Measurements from ENCODE around the gene LTK. TPM values are rescaled to one million over a fixed set of nuclear protein-coding genes. Genes with fewer than 3 reads are reported as not detected.

Gene LTK
- total and polyA plus RNA-seq, 2 donors (not counting 1 experiment from before 2014, with no cell fraction given) = 4.4 to 9.7 TPM

DNA sequence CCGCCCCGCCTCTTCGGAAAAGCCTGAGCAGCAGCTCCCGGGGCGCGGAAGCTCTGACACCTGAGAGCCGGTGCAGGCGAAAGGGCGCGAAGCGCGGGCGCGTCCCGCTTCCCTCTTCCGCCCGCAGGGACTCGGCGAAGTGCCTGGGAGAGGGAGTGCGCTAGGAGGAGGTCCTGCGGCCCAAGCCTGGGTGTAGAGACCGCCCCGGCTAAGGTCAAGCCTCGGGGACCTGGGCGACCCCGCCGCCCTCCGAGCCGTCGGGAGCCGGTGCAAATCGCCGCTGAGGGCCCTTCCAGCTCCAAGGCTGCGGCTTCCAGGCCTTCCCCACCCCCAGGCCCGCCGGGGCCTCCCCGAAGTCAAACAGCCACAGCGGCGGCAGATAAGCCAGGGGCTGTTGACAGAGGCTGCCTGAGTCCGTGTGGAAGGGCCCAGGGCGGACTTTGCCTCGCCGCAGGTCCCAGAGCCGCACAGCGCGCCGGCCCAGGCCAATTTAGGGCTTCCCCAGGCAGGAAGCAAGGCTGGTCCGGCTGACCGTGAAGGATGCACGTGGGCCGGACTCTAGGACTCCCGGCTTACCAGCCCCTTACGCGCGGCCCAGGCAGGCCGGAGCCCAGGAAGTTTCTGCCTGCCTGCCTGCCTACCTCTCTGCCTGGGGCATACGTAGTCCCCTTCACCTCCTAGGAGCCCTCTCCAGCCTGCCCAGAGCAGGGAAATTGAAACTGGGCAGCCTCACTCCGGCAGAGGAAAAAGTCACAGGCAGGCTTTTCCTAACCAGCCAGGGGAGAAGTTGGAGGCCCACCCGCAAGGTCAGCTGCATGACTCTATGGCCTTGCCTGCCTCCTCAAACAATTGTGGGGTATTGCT lies 17.7 kb downstream of the LTK start:
- Histone ChIP-seq H3K4me2 (replicated peaks; ENCODE audit: low read depth, low read length, poor library complexity, severe bottlenecking) (peak overlapping the region; percentile 100), H3K9ac (ENCODE audit: low read length) (peak overlapping the region; percentile 64), H3K9me3 (ENCODE audit: control extremely low read depth in 1 of 3, control insufficient read depth in 2 of 3, insufficient read depth in 1 of 3, low read length in 2 of 3) (peaks cover 0 to 22% (median 0%) of the 10 kb centered on the region in 3 donors), H3K79me2 (ENCODE audit: control insufficient read depth, insufficient read depth, low read length) (no peaks in the 10 kb centered on the region), H3K27me3 (replicated peaks in 1 of 4; ENCODE audit: control extremely low read depth in 1 of 4, control insufficient read depth in 3 of 4, insufficient read depth in 4 of 4, low read length in 3 of 4) (peaks cover 0 to 88% (median 48%) of the 10 kb centered on the region in 4 experiments), H3K27ac (ENCODE audit: low read length in 2 of 2) (no peak overlapping the region), H3K4me3 (ENCODE audit: control extremely low read depth in 1 of 5, extremely low read depth in 1 of 5, insufficient read depth in 1 of 5, low read depth in 2 of 5, low read length in 4 of 5) (peak overlapping the region in 4 of 5 experiments; percentile 35 to 81 (median 64)), H2AFZ (ENCODE audit: insufficient read depth, low read depth, low read length, poor library complexity, severe bottlenecking) (peak overlapping the region; percentile 93), H4K20me1 (ENCODE audit: control insufficient read depth, insufficient read depth, low read length, poor library complexity, severe bottlenecking) (peaks cover 19% of the 10 kb centered on the region), H3K36me3 (replicated peaks in 1 of 2; ENCODE audit: control extremely low read depth in 1 of 2, control insufficient read depth in 1 of 2, extremely low read depth in 1 of 2, insufficient read depth in 2 of 2, low read length in 1 of 2) (no peaks in the 10 kb centered on the region), H3K4me1 (ENCODE audit: control insufficient read depth in 2 of 2, insufficient read depth in 2 of 2, low read length in 2 of 2) (peaks cover 44 to 50% of the 10 kb centered on the region in 2 donors)
- peaks cover 53% of the 10 kb centered on the region for H3K27me3 Mint-ChIP-seq
- POLR2A ChIA-PET = interaction anchor here (0.6 kb wide), 1 partner anchor 204 kb away, joined by 3 read pairs; no protein-coding TSS in a partner anchor
- H3K27ac Mint-ChIP-seq = no peak overlapping the region
- no peaks in the 10 kb centered on the region for H3K9me3 Mint-ChIP-seq (ENCODE audit: insufficient read depth)
- H3K4me1 Mint-ChIP-seq = peaks cover 27% of the 10 kb centered on the region
- peak overlapping the region; percentile 78 for H3K4me3 Mint-ChIP-seq
- TF ChIP-seq, protein P1, sequence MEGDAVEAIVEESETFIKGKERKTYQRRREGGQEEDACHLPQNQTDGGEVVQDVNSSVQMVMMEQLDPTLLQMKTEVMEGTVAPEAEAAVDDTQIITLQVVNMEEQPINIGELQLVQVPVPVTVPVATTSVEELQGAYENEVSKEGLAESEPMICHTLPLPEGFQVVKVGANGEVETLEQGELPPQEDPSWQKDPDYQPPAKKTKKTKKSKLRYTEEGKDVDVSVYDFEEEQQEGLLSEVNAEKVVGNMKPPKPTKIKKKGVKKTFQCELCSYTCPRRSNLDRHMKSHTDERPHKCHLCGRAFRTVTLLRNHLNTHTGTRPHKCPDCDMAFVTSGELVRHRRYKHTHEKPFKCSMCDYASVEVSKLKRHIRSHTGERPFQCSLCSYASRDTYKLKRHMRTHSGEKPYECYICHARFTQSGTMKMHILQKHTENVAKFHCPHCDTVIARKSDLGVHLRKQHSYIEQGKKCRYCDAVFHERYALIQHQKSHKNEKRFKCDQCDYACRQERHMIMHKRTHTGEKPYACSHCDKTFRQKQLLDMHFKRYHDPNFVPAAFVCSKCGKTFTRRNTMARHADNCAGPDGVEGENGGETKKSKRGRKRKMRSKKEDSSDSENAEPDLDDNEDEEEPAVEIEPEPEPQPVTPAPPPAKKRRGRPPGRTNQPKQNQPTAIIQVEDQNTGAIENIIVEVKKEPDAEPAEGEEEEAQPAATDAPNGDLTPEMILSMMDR (IDR thresholded peaks at IDR 0.05) = no peak
- no peak for TF ChIP-seq EZH2 (IDR thresholded peaks at IDR 0.05; ENCODE audit: borderline replicate concordance, insufficient read depth, low read depth, low read length, poor library complexity, severe bottlenecking)
- CTCF ChIA-PET = interaction anchor here (0.7 kb wide), 1 partner anchor 29 kb away, joined by 4 read pairs; no protein-coding TSS in a partner anchor
- WGBS (ENCODE audit: insufficient coverage) = 33% methylated on average over 59 of the region's 59 CpGs
- intact Hi-C loops (cut with micrococcal nuclease) = no loop called here
- ATAC-seq (ENCODE audit: low read depth) (no peak), DNase-seq (no peak)

All from B cell (primary cell).